Dendritic cell treated with granulocyte-macrophage colony-stimulating factor and Interleukin-4, amounts not matched to agents 40 ng/mL and 50 ng/mL, for 4 days (primary cell): ENCODE data around the gene SPAG9.

ENCODE experiments used
- H3K27ac Mint-ChIP-seq: one replicate; pipeline ENCODE4 v1.8.0; 2022; ENCODE audit warnings: mild to moderate bottlenecking, mixed read lengths
- H3K27me3 Mint-ChIP-seq: one replicate; pipeline ENCODE4 v1.8.0; 2022; ENCODE audit warnings: mild to moderate bottlenecking, mixed read lengths
- H3K36me3 Mint-ChIP-seq: one replicate; pipeline ENCODE4 v1.8.0; 2022; ENCODE audit warnings: low read depth, mixed read lengths
- H3K4me1 Mint-ChIP-seq: one replicate; pipeline ENCODE4 v1.8.0; 2022; ENCODE audit warnings: low read depth, mixed read lengths
- H3K4me3 Mint-ChIP-seq: one replicate; pipeline ENCODE4 v1.8.0; 2022; ENCODE audit warnings: mild to moderate bottlenecking, moderate library complexity, mixed read lengths
- H3K9me3 Mint-ChIP-seq: one replicate; pipeline ENCODE4 v1.8.0; 2022; ENCODE audit warnings: mixed read lengths
- intact Hi-C: fragments of 100-400 bp; cut with micrococcal nuclease; formaldehyde crosslinking; loops from one replicate; pipeline ENCODE4 v1.15.0; 2022

Gene SPAG9

DNA sequence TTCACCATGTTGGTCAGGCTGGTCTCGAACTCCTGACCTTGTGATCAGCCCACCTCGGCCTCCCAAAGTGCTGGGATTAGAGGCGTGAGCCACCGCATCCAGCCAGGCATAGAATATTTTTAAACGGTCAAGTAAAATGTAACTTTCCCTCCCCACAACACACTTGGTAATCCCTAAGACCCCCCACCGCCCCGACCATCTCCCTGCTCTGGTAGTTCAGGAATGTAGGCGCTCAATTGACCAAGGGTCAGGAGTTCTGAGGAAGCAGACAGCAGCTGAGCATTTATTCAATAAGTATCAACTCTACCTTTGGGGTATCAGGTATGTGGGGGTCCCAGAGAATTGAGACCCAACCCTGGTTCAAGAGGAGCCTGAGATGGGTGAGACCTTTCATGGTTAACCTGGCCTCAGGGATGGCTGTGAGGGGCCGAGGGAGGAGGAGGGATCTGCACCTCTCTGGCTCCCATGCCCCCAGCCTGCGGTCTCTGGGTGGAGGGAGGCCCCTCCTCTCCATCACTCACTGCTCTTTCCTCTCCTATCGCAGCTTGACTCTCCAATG lies 206.1 kb downstream of the SPAG9 start:
- Mint-ChIP-seq H3K27ac (no peak overlapping the region), H3K36me3 (no peaks in the 10 kb centered on the region), H3K4me3 (no peak overlapping the region), H3K27me3 (no peaks in the 10 kb centered on the region), H3K4me1 (peaks cover 37% of the 10 kb centered on the region), H3K9me3 (no peaks in the 10 kb centered on the region)
- intact Hi-C loops = loop anchor here (5.0 kb wide), 1 partner anchor 47 kb away; the partner anchor contains the start of gene TOB1

DNA sequence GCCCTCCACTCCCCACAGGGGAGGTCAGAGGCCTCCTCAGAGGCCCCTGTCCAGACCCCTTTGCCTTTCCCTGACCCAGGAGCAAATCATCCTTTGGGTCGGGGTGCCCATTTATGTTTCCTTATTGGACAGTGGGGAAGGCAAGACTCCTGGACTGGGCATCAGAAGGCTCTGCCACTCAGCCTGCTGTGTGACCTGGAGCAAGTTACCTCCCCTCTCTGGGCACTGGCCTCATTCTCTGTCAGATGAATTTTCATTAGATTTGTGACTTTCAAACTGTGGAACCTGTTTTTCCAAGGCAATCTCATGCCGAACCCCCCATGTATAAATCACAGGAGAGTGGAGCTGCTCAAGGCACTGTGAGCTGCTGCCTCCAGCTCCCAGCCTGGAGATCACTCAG lies 207.5 kb downstream of the SPAG9 start:
- no peak overlapping the region for H3K4me3 Mint-ChIP-seq

More for the DNA sequence above, 207.5 kb downstream of the SPAG9 start:
- Mint-ChIP-seq H3K36me3 (no peaks in the 10 kb centered on the region), H3K27me3 (no peaks in the 10 kb centered on the region), H3K4me1 (peaks cover 35% of the 10 kb centered on the region), H3K27ac (no peak overlapping the region), H3K9me3 (no peaks in the 10 kb centered on the region)
- intact Hi-C loops = no loop called here
